HepG2 (cell line): ENCODE measurements around the gene ERC1. TPM values are rescaled to one million over a fixed set of nuclear protein-coding genes. Genes with fewer than 3 reads are reported as not detected.

Experiments used
- DR1 ChIP-seq: sonication (generic); formaldehyde crosslinking; IDR thresholded peaks from 2 replicates; pipeline ENCODE4 v1.8.0; 2021; ENCODE audit warnings: mild to moderate bottlenecking, missing genetic modification reagents, inconsistent platforms
- E2F2 ChIP-seq: sonication (generic); formaldehyde crosslinking; IDR thresholded peaks from 2 replicates; pipeline ENCODE4 v1.4.0; 2020; ENCODE audit warnings: missing genetic modification reagents, borderline replicate concordance
- ELF1 ChIP-seq: sonication (generic); formaldehyde crosslinking; IDR thresholded peaks from 2 replicates; pipeline ENCODE4 v1.4.0; 2020; ENCODE audit warnings: missing genetic modification reagents
- FOXP4 ChIP-seq: sonication (generic); formaldehyde crosslinking; IDR thresholded peaks from 2 replicates; pipeline ENCODE4 v1.4.0; 2020; ENCODE audit warnings: missing genetic modification reagents
- HNF4A ChIP-seq: sonication (generic); formaldehyde crosslinking; IDR thresholded peaks from 2 replicates; pipeline ENCODE4 v1.4.0; 2020; ENCODE audit warnings: missing genetic modification reagents
- IKZF4 ChIP-seq: sonication (generic); formaldehyde crosslinking; IDR thresholded peaks from 2 replicates; pipeline ENCODE4 v1.5.1; 2020; ENCODE audit warnings: borderline replicate concordance, mild to moderate bottlenecking, low read depth, missing genetic modification reagents; ENCODE audit errors: not compliant biosample characterization
- MBNL3 ChIP-seq: fragments of 250-450 bp; sonication (Bioruptor Pico); conservative IDR thresholded peaks from 2 replicates; pipeline ENCODE4 v1.8.0; 2022; ENCODE audit warnings: mild to moderate bottlenecking, inconsistent platforms
- NFKB2 ChIP-seq: sonication (generic); formaldehyde crosslinking; IDR thresholded peaks from 2 replicates; pipeline ENCODE4 v1.4.0; 2020; ENCODE audit warnings: missing genetic modification reagents, borderline replicate concordance
- NR2F6 ChIP-seq, 2 experiments: IDR thresholded peaks; 2 replicates each; pipeline ENCODE4 v1.6.1; 2016; ENCODE audit warnings: antibody characterized with exemption in 1 of 2, mild to moderate bottlenecking in 1 of 2
- PTBP1 ChIP-seq: fragments of 200-400 bp; formaldehyde crosslinking; IDR thresholded peaks from 2 replicates; pipeline ENCODE4 v1.6.1; 2018; ENCODE audit warnings: low read length, low read depth; ENCODE audit not compliant: poor library complexity, severe bottlenecking
- RNF2 ChIP-seq: fragments of 450-650 bp; conservative IDR thresholded peaks from 2 replicates; pipeline ENCODE4 v1.6.1; 2016; ENCODE audit warnings: low read depth
- SETDB1 ChIP-seq: sonication (generic); formaldehyde crosslinking; IDR thresholded peaks from 2 replicates; pipeline ENCODE4 v1.5.1; 2020; ENCODE audit warnings: missing genetic modification reagents, mild to moderate bottlenecking, borderline replicate concordance
- SMAD1 ChIP-seq: sonication (generic); formaldehyde crosslinking; IDR thresholded peaks from 2 replicates; pipeline ENCODE4 v1.4.0; 2020; ENCODE audit warnings: missing genetic modification reagents, low read depth, mild to moderate bottlenecking, borderline replicate concordance
- SNRNP70 ChIP-seq: fragments of 200-400 bp; formaldehyde crosslinking; IDR thresholded peaks from 2 replicates; pipeline ENCODE4 v1.6.1; 2017; ENCODE audit warnings: mild to moderate bottlenecking, low read depth, low read length, moderate library complexity
- SOX6 ChIP-seq, 2 experiments: fragments of 450-650 bp in 1 of 2; sonication (generic) in 1 of 2; formaldehyde crosslinking in 1 of 2; IDR thresholded peaks; 2 replicates each; pipeline versions ENCODE4 v1.4.0 to v1.6.1; 2017 to 2020; ENCODE audit warnings: antibody characterized with exemption in 1 of 2, mild to moderate bottlenecking in 1 of 2, missing genetic modification reagents in 1 of 2
- TRAFD1 ChIP-seq: sonication (generic); formaldehyde crosslinking; IDR thresholded peaks from 2 replicates; pipeline ENCODE4 v1.5.1; 2020; ENCODE audit warnings: missing genetic modification reagents, mild to moderate bottlenecking, borderline replicate concordance
- ZBTB25 ChIP-seq: IDR thresholded peaks from 2 replicates; pipeline ENCODE4 v1.6.1; 2018; ENCODE audit warnings: missing genetic modification reagents
- polyA plus RNA-seq, 8 experiments: library from polyadenylated mRNA; depleted of rRNA in 3 of 8; stranded (reverse) in 7 of 8; unstranded in 1 of 8; fragments of >200 nt; fragmentation: Illumina TruSeq in 4 of 8; extraction: Trizol in 4 of 8; gene quantifications; 2 replicates each; pipeline versions ENCODE4 v1.2.1 to v1.2.3, GENCODE V29; 2011 to 2016; ENCODE audit warnings: low read depth in 4 of 8, missing spikeins in 1 of 8, mixed read lengths in 1 of 8; ENCODE audit not compliant: insufficient read depth in 1 of 8
- total RNA-seq, 5 experiments: library from RNA; depleted of rRNA; stranded (reverse); fragments of >200 nt; fragmentation: Illumina TruSeq; extraction: Trizol; gene quantifications; 2 replicates each; pipeline ENCODE4 v1.2.3, GENCODE V29; 2016; ENCODE audit warnings: low read depth in 1 of 5

ERC1 gene
- total and polyA plus RNA-seq, 2 of the 13 experiments (the other 11 are each of a cell fraction or from before 2014, with no cell fraction given), result 6.1 to 12.4 TPM

- TF ChIP-seq NR2F6 (IDR thresholded peaks at IDR 0.05), result peak; percentile 35; the same call in 1 of the 2 replicates
- peak; percentile 28 for TF ChIP-seq NR2F6 (CRISPR knock-in tag; IDR thresholded peaks at IDR 0.05)
- TF ChIP-seq SOX6 (IDR thresholded peaks at IDR 0.05), result no peak
- TF ChIP-seq SOX6 (CRISPR knock-in tag; IDR thresholded peaks at IDR 0.05), result peak; percentile 97
- no peak for TF ChIP-seq PTBP1
- no peak for TF ChIP-seq RNF2
- TF ChIP-seq IKZF4 (CRISPR knock-in tag), result no peak
- no peak for TF ChIP-seq MBNL3 (CRISPR knock-in tag)
- no peak for TF ChIP-seq SNRNP70
- no peak for TF ChIP-seq SMAD1
- no peak for TF ChIP-seq NFKB2 (CRISPR knock-in tag)
- TF ChIP-seq TRAFD1 (CRISPR knock-in tag), result no peak
- TF ChIP-seq DR1 (CRISPR knock-in tag), result no peak
- TF ChIP-seq E2F2 (CRISPR knock-in tag), result no peak
- peak; percentile 68 for TF ChIP-seq HNF4A (CRISPR knock-in tag)
- no peak for TF ChIP-seq ELF1
- TF ChIP-seq ZBTB25, result no peak
- peak; percentile 61 for TF ChIP-seq FOXP4 (CRISPR knock-in tag)
- no peak for TF ChIP-seq SETDB1 (CRISPR knock-in tag)
Observed at GRCh38 chr12:1054117-1054870, 63.3 kb downstream of the ERC1 start (continued).
